ENCODE results near the gene TOLLIP.

TOLLIP gene

DNA sequence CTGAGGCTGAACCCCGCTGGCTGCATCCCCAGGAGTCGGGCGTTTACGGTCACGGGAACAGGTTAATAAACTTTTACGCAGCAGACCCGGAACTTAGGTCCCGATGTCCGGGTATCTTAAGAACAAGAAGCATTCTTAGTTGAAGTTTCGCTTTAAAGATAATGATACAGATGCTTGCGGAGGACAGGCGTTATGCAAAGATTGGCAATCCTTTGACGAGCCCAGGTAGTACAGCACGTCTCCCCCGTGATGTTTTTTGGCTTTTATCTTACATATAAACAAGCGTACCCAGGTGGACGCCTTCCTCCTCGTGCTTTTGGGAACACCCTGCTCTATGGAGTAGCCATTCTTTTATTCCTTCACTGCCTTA, 871 bp upstream of the TOLLIP start:
- Histone ChIP-seq H3K27ac (peak overlapping the region; percentile 73), H3K9me3 (ENCODE audit: low read depth, low read length) (no peaks in the 10 kb centered on the region), H3K36me3 (ENCODE audit: insufficient read depth, low read length) (no peaks in the 10 kb centered on the region), H3K9ac (ENCODE audit: insufficient read length) (peak overlapping the region; percentile 94), H3K4me3 (peak overlapping the region; percentile 93)
- DNase-seq (ENCODE audit: low read depth, low spot score), result no peak
- no peak for TF ChIP-seq FOXP2 (optimal IDR thresholded peaks at IDR 0.05; ENCODE audit: control extremely low read depth, extremely low read length, insufficient read depth)
- TF ChIP-seq EZH2 (IDR thresholded peaks at IDR 0.05), result no peak
- no peak for TF ChIP-seq POLR2AphosphoS5 (IDR thresholded peaks at IDR 0.05; ENCODE audit: borderline replicate concordance, low read depth, low read length)

DNA sequence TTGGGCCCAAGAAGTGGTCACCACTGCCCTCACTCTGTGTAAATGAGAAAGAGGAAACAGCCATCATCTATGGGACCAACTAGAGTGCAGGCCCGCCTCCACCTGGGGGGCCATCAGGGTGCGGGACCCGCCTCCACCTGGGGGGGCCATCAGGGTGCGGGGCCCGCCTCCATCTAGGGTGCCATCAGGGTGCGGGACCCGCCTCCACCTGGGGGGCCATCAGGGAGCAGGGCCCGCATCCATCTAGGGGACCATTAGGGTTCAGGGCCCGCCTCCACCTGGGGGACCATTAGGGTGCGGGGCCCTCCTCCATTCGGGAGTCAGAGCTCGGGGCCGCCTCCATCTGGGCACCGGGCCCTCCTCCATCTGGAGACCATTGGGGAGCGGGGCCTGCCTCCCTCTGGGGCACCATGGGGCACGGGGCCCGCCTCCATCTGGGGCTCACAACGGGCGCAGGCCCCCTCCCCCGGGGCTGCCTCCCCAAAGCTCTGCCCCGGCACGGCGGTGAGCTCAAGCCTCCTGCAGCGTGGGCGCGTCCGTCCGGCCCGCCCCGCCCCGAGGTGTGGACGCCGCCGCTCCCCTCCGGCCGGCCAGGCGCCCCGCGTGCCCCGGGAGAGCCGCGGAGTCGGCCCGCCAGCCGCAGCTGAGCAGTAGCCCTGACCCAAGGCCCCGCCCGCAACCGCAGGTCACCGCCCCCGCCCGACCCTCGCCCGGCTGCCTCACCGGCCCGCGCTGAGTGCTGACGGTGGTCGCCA, 512 bp downstream of the TOLLIP start:
- Histone ChIP-seq H3K36me3 (ENCODE audit: insufficient read depth, low read length) (no peaks in the 10 kb centered on the region), H3K4me3 (peak overlapping the region; percentile 93), H3K27ac (no peak overlapping the region), H3K9ac (ENCODE audit: insufficient read length) (peak overlapping the region; percentile 81), H3K9me3 (ENCODE audit: low read depth, low read length) (no peaks in the 10 kb centered on the region)
- TF ChIP-seq FOXP2 (optimal IDR thresholded peaks at IDR 0.05; ENCODE audit: control extremely low read depth, extremely low read length, insufficient read depth), result no peak
- no peak for TF ChIP-seq EZH2 (IDR thresholded peaks at IDR 0.05)
- TF ChIP-seq POLR2AphosphoS5 (IDR thresholded peaks at IDR 0.05; ENCODE audit: borderline replicate concordance, low read depth, low read length), result no peak
- no peak for DNase-seq (ENCODE audit: low read depth, low spot score)

DNA sequence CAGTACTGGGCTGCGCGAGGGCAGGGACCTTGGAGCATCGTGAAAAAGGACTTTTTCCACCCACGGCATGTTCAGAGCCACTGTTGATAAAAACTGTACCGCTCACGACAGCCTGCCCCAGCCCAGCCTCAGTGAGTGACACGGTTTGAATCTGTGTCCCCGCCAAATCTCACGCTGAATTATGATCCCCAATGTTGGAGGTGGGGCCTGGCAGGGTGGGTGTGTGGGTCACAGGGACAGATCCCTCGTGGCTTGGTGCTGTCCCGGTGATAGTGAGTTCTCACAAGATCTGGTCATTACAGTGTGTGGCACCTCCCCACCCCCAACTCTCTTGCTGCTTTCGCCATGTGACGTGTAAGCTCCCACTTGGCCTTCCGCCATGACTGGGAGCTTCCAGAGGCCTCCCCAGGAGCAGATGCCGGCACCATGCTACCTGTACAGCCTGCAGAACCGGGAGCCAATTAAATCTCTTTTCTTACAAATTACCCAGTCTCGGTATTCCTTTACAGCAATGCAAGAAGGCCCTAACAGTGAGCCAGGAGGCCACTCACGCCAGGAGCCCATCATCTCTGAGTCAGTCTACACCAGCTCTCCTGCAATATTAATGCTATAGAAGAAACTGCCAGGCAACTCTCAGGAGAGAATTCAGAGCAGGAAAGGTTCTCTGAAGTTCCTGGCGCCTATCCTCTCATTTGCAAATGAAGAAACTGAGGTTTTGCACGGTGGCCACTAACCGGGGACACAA, 1.3 kb downstream of the TOLLIP start:
- no peak overlapping the region for H3K27ac ChIP-seq
- no peaks in the 10 kb centered on the region for H3K9me3 ChIP-seq (ENCODE audit: low read depth, low read length)
- DNase-seq (ENCODE audit: low read depth, low spot score), result no peak
- peak overlapping the region; percentile 93 for H3K4me3 ChIP-seq
- TF ChIP-seq EZH2 (IDR thresholded peaks at IDR 0.05) (no peak), POLR2AphosphoS5 (IDR thresholded peaks at IDR 0.05; ENCODE audit: borderline replicate concordance, low read depth, low read length) (no peak), FOXP2 (optimal IDR thresholded peaks at IDR 0.05; ENCODE audit: control extremely low read depth, extremely low read length, insufficient read depth) (no peak)
- peak overlapping the region; percentile 81 for H3K9ac ChIP-seq (ENCODE audit: insufficient read length)
- no peaks in the 10 kb centered on the region for H3K36me3 ChIP-seq (ENCODE audit: insufficient read depth, low read length)

DNA sequence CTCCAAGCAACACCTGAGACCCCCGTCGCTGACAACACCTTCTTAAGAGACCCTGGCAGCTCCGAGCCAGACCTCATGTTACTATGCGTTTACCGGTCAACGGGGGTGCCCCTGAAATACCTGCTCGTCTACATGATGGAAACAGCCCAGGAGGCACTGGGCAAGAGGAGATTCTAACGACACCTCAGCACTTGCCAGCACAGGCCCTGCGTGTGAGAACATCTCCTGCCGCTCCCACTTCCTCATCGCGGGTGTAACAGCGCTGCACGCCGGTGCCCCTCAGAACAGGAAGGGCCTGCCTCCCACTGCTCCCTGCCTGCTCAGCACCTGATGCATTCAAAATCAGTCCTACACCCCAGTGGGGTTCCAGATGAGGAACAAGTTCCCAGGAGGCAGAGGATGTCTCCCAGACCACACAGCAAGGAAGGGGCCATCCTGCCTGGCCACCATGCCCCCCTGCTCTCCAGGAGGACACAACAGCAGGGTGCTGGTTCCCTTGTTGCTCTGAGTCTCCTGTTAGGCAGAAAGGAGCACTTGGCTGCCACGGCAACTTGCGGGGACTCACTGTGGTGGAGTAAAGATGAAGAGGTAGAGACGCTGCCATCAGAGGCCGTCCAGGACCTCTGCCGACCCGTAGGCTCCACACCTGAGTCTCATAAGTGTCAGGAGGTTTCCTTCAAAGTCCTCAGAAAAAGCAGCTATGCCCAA, 2.1 kb downstream of the TOLLIP start:
- no peaks in the 10 kb centered on the region for H3K36me3 ChIP-seq (ENCODE audit: insufficient read depth, low read length)
- H3K27ac ChIP-seq, result no peak overlapping the region
- no peak for DNase-seq (ENCODE audit: low read depth, low spot score)
- TF ChIP-seq FOXP2 (optimal IDR thresholded peaks at IDR 0.05; ENCODE audit: control extremely low read depth, extremely low read length, insufficient read depth), result no peak
- H3K9me3 ChIP-seq (ENCODE audit: low read depth, low read length), result no peaks in the 10 kb centered on the region
- H3K4me3 ChIP-seq, result no peak overlapping the region
- H3K9ac ChIP-seq (ENCODE audit: insufficient read length), result no peak overlapping the region

DNA sequence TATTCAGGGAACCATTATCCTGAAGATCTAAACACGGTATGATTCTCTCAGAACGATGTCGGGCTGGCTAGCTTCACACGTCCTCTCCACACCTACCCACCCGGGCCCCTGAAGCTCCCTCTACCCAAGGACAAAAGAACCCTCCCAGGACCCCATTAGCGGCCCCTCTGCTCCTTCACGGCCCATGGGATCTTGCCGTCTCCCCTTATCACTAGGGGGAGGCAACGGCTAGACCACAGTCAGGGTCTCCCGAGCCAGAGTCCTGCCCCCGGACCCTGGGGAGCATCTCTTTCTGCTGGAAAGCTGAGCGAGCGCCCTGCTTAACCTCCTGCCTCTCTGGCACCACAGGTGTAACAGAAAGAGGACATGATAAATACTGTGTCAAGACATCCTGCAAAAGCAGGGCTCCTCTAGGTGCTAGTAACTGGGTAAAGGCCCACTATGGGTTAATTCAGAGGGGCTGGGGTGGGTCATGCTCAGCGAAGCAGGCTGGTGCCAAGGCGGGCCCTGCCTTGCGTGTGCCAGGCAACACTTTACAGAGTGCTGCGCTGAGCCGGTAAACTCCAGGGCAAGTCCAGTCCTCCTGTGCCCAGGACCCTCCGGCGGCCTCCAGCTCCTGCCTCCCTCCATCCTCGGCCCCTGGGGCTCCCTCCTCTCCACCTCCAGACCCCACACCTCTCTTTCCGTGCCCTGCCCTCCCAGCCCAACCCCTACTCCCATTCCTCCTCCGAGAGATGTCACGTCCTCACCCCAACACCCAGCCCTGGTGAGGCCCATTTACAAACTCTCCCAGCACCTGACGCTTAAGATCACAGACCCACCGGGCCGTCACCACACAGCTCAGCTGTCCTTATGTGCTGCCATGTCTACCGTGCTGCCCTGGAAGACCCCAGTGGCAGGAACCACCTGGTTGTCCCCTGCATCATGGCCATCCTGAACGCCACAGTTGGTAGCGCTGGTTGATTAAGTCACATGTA, 3.0 kb downstream of the TOLLIP start:
- Histone ChIP-seq H3K4me3 (no peak overlapping the region), H3K27ac (no peak overlapping the region), H3K9me3 (ENCODE audit: low read depth, low read length) (no peaks in the 10 kb centered on the region), H3K36me3 (ENCODE audit: insufficient read depth, low read length) (no peaks in the 10 kb centered on the region), H3K9ac (ENCODE audit: insufficient read length) (no peak overlapping the region)
- no peak for DNase-seq (ENCODE audit: low read depth, low spot score)
- TF ChIP-seq EZH2 (IDR thresholded peaks at IDR 0.05) (no peak), POLR2AphosphoS5 (IDR thresholded peaks at IDR 0.05; ENCODE audit: borderline replicate concordance, low read depth, low read length) (no peak)

DNA sequence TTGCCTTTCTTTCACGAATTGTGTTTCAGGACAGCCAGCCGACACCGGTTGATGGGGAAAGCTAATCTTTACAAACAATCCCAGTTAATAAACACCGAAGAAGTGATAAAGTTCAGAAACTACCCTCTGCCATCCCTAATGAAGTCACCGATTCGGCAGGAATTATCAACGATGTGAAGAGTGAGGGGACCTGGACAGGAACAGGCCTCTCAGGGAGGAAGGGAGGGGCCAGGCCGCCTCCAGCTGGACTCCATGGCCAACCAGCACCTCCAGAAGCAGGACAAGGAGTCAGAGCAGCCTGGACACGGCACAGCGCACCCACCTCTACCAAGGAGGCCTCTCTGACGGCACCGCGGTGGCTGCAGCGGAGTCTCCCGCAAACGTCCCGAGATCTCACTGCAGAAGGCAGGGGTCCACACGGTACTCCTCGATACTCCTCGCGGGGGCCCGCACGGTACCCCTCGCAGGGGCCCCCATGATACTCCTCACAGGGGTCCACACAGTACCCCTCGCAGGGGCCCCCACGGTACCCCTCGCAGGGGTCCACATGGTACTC, 3.9 kb downstream of the TOLLIP start:
- H3K36me3 ChIP-seq (ENCODE audit: insufficient read depth, low read length), result no peaks in the 10 kb centered on the region
- no peaks in the 10 kb centered on the region for H3K9me3 ChIP-seq (ENCODE audit: low read depth, low read length)
- H3K9ac ChIP-seq (ENCODE audit: insufficient read length), result no peak overlapping the region
- H3K27ac ChIP-seq, result no peak overlapping the region
- H3K4me3 ChIP-seq, result no peak overlapping the region
- no peak for TF ChIP-seq EZH2 (IDR thresholded peaks at IDR 0.05)
- no peak for TF ChIP-seq POLR2AphosphoS5 (IDR thresholded peaks at IDR 0.05; ENCODE audit: borderline replicate concordance, low read depth, low read length)
- TF ChIP-seq FOXP2 (optimal IDR thresholded peaks at IDR 0.05; ENCODE audit: control extremely low read depth, extremely low read length, insufficient read depth), result no peak
- no peak for DNase-seq (ENCODE audit: low read depth, low spot score)

DNA sequence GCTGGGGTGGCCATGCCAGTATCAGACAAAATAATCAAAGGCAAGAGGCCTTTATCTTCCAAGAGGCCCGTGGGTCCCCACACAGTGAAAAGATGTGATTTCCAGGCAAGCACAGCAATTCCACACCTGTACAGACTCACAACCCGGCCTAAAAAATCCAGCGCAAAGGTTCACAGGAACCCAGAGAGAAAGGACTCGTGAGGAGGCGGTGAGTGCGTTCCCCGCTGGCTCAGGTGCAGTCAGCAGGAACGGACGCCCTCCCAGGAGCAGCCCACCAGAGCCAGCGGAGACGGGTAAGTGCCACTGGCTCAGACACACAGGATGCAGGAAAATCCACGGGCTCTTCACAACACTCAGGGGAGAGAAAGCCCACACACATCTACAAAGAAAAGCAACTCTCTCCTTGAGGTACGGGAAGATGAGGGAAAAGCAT, 4.4 kb downstream of the TOLLIP start:
- Histone ChIP-seq H3K9me3 (ENCODE audit: low read depth, low read length) (no peaks in the 10 kb centered on the region), H3K36me3 (ENCODE audit: insufficient read depth, low read length) (no peaks in the 10 kb centered on the region), H3K9ac (ENCODE audit: insufficient read length) (no peak overlapping the region), H3K4me3 (no peak overlapping the region), H3K27ac (no peak overlapping the region)
- DNase-seq (ENCODE audit: low read depth, low spot score), result no peak
- TF ChIP-seq POLR2AphosphoS5 (IDR thresholded peaks at IDR 0.05; ENCODE audit: borderline replicate concordance, low read depth, low read length) (no peak), EZH2 (IDR thresholded peaks at IDR 0.05) (no peak), FOXP2 (optimal IDR thresholded peaks at IDR 0.05; ENCODE audit: control extremely low read depth, extremely low read length, insufficient read depth) (no peak)
